ENCODE data around the gene PLAC1.

The PLAC1 gene

GRCh38 chrX:134538316-134538715 is 120.0 kb downstream of the PLAC1 start:
- no peak for DNase-seq

GRCh38 chrX:134537179-134537955 is 120.9 kb downstream of the PLAC1 start:
- no peak for DNase-seq

GRCh38 chrX:134533952-134534351 is 124.3 kb downstream of the PLAC1 start:
- DNase-seq, result no peak

- no peak for DNase-seq
Measured at GRCh38 chrX:134533352-134533751, 124.9 kb downstream of the PLAC1 start.

- DNase-seq, result no peak
Measured at GRCh38 chrX:134530845-134531244, 127.4 kb downstream of the PLAC1 start.

- no peak for DNase-seq
Measured at GRCh38 chrX:134529481-134529880, 128.8 kb downstream of the PLAC1 start.

GRCh38 chrX:134528960-134529359 is 129.3 kb downstream of the PLAC1 start:
- peak in 1 of 5 donors; percentile 5 for DNase-seq

- DNase-seq, result no peak
Measured at GRCh38 chrX:134526399-134526798, 131.9 kb downstream of the PLAC1 start.

GRCh38 chrX:134525086-134525792 is 133.0 kb downstream of the PLAC1 start:
- no peak for DNase-seq

GRCh38 chrX:134524181-134524580 is 134.1 kb downstream of the PLAC1 start:
- DNase-seq, result no peak

GRCh38 chrX:134520860-134521390 is 137.3 kb downstream of the PLAC1 start:
- DNase-seq, result peak in 1 of 5 donors; percentile 35
